Stimulated activated CD4-positive, alpha-beta T cell treated with anti-CD3 and anti-CD28 coated beads, Interleukin-2, amount 100 ng/mL, for 24 hours (primary cell): ENCODE data around the gene SIMC1.
A peak's percentile ranks its signal among the peaks of the same experiment; 100 is the strongest.
"Not testable (repeated sequence)": the region's sequence is repeated elsewhere in the genome, so short reads cannot be mapped to it uniquely, and the experiment has no call there.

ENCODE experiments used
- DNase-seq, 2 donors: peaks; one replicate each; pipeline ENCODE4 v3.0.0-alpha.2; 2020

Gene SIMC1

GRCh38 chr5:176237971-176238644, at the start of gene SIMC1:
TSS of gene SIMC1 (plus strand) at chr5:176238424. CDS start at chr5:176238509, 85 bp downstream.
- DNase-seq, result peak; percentile 58 to 67

- DNase-seq, result no peak
Observed at GRCh38 chr5:176188506-176189193, 49.6 kb upstream of the SIMC1 start.

GRCh38 chr5:176189857-176190256, 48.4 kb upstream of the SIMC1 start:
- DNase-seq, result no peak

- no peak for DNase-seq
Observed at GRCh38 chr5:176190886-176191755, 47.1 kb upstream of the SIMC1 start.

GRCh38 chr5:176192094-176192721, 46.0 kb upstream of the SIMC1 start:
- no peak for DNase-seq

- not testable (repeated sequence) for DNase-seq
Observed at GRCh38 chr5:176192722-176193117, 45.5 kb upstream of the SIMC1 start.

- not testable (repeated sequence) for DNase-seq
Observed at GRCh38 chr5:176193636-176194035, 44.6 kb upstream of the SIMC1 start.

- DNase-seq, result peak in 1 of 2 donors; percentile 19
Observed at GRCh38 chr5:176194238-176195083, 43.8 kb upstream of the SIMC1 start.

GRCh38 chr5:176195084-176195413, 43.2 kb upstream of the SIMC1 start:
- not testable (repeated sequence) for DNase-seq

- DNase-seq, result not testable (repeated sequence)
Observed at GRCh38 chr5:176195487-176196207, 42.6 kb upstream of the SIMC1 start.

GRCh38 chr5:176196781-176197180, 41.4 kb upstream of the SIMC1 start:
- not testable (repeated sequence) for DNase-seq

GRCh38 chr5:176197234-176197858, 40.9 kb upstream of the SIMC1 start:
- not testable (repeated sequence) for DNase-seq

GRCh38 chr5:176198299-176198698, 39.9 kb upstream of the SIMC1 start:
- not testable (repeated sequence) for DNase-seq

GRCh38 chr5:176198991-176199733, 39.1 kb upstream of the SIMC1 start:
- peak in 1 of 2 donors; percentile 20 for DNase-seq

- not testable (repeated sequence) for DNase-seq
Observed at GRCh38 chr5:176199803-176200399, 38.3 kb upstream of the SIMC1 start.

- DNase-seq, result no peak
Observed at GRCh38 chr5:176201811-176202210, 36.4 kb upstream of the SIMC1 start.

- no peak for DNase-seq
Observed at GRCh38 chr5:176203086-176203485, 35.1 kb upstream of the SIMC1 start.

GRCh38 chr5:176203535-176203934, 34.7 kb upstream of the SIMC1 start:
- not testable (repeated sequence) for DNase-seq

- not testable (repeated sequence) for DNase-seq
Observed at GRCh38 chr5:176214466-176215021, 23.7 kb upstream of the SIMC1 start.
